ENCODE data around the gene NEB. TPM values are rescaled to one million over a fixed set of nuclear protein-coding genes. Genes with fewer than 3 reads are reported as not detected.

NEB gene
- total RNA-seq, 4 donors from 2014 or later: 1.6 to 16.4 (median 4.4) TPM

GRCh38 chr2:151730262-151730975 is 3.9 kb downstream of the NEB start:
- DNase-seq: no peak
- intact Hi-C loops (cut with DNase I): no loop called here
- TF ChIP-seq CTCF (IDR thresholded peaks at IDR 0.05) (no peak), POLR2A (IDR thresholded peaks at IDR 0.05) (no peak)
- H3K27ac ChIP-seq: no peak overlapping the region
- H3K36me3 ChIP-seq: no peaks in the 10 kb centered on the region
- no peaks in the 10 kb centered on the region for H3K27me3 ChIP-seq
- no peaks in the 10 kb centered on the region for H3K9me3 ChIP-seq
- H3K4me1 ChIP-seq: no peaks in the 10 kb centered on the region
- no peak overlapping the region for H3K4me3 ChIP-seq (replicated peaks in 1 of 3)
- WGBS, 2 donors: 76 to 77% methylated on average over 5 of the region's 5 CpGs

GRCh38 chr2:151729837-151730236 is 4.4 kb downstream of the NEB start:
- Histone ChIP-seq H3K9me3 (no peaks in the 10 kb centered on the region), H3K27me3 (no peaks in the 10 kb centered on the region), H3K4me3 (replicated peaks in 1 of 3) (no peak overlapping the region), H3K27ac (no peak overlapping the region), H3K4me1 (no peaks in the 10 kb centered on the region), H3K36me3 (no peaks in the 10 kb centered on the region)
- 67 to 73% methylated on average over 1 of the region's 1 CpG for WGBS, 2 donors
- intact Hi-C loops (cut with DNase I): no loop called here
- TF ChIP-seq CTCF (IDR thresholded peaks at IDR 0.05) (no peak), POLR2A (IDR thresholded peaks at IDR 0.05) (no peak)
- DNase-seq: no peak

GRCh38 chr2:151729415-151729811 is 4.9 kb downstream of the NEB start:
- 80 to 98% methylated on average over 3 of the region's 3 CpGs for WGBS, 2 donors
- TF ChIP-seq CTCF (IDR thresholded peaks at IDR 0.05): no peak
- TF ChIP-seq POLR2A (IDR thresholded peaks at IDR 0.05): no peak

GRCh38 chr2:151728804-151729414 is 5.4 kb downstream of the NEB start:
- Histone ChIP-seq H3K9me3 (no peaks in the 10 kb centered on the region), H3K27me3 (no peaks in the 10 kb centered on the region), H3K4me3 (replicated peaks in 1 of 3) (no peak overlapping the region), H3K4me1 (no peaks in the 10 kb centered on the region), H3K27ac (no peak overlapping the region), H3K36me3 (no peaks in the 10 kb centered on the region)
- WGBS, 2 donors: 67 to 75% methylated on average over 3 of the region's 3 CpGs
- no peak for DNase-seq
- intact Hi-C loops (cut with DNase I): no loop called here
- TF ChIP-seq POLR2A (IDR thresholded peaks at IDR 0.05) (no peak), CTCF (IDR thresholded peaks at IDR 0.05) (peak in 1 of 6 experiments; percentile 6)

More at GRCh38 chr2:151729415-151729811, 4.9 kb downstream of the NEB start:
- H3K27ac ChIP-seq: no peak overlapping the region
- no peaks in the 10 kb centered on the region for H3K4me1 ChIP-seq
- intact Hi-C loops (cut with DNase I): no loop called here
- no peaks in the 10 kb centered on the region for H3K27me3 ChIP-seq
- no peaks in the 10 kb centered on the region for H3K9me3 ChIP-seq
- no peak for DNase-seq
- H3K4me3 ChIP-seq (replicated peaks in 1 of 3): no peak overlapping the region
- no peaks in the 10 kb centered on the region for H3K36me3 ChIP-seq
